ENCODE measurements around the gene ASXL3. TPM values are rescaled to one million over a fixed set of nuclear protein-coding genes. Genes with fewer than 3 reads are reported as not detected.

ASXL3 gene
- total RNA-seq, 1 experiment from 2014 or later, result not detected

GRCh38 chr18:33581856-33582255 is 3.8 kb downstream of the ASXL3 start:
- no peak for DNase-seq (ENCODE audit: low read depth)

DNA sequence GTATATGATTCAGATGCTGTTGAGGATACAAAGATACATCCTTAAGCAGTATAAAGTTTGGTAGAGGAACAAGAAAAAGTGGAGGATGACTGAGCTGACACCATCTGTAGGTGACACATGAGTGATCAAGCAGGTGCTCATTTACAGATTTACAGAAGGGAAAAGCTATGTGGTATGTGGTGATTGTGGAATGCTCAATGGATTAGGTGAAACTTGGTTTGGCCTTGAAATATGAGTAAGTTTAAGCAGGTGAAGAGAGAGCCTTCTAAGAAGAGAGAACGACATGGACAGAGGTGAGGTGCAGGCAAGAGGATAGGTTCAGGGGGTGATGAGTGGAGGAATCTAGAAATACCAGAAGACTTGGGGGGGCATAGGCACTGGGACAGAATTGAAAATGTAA is 5.9 kb downstream of the ASXL3 start:
- DNase-seq (ENCODE audit: low read depth), result no peak

GRCh38 chr18:33584548-33585430 is 6.8 kb downstream of the ASXL3 start:
- DNase-seq (ENCODE audit: low read depth), result no peak

- no peak for DNase-seq (ENCODE audit: low read depth)
These were observed 7.4 kb downstream of the ASXL3 start for GRCh38 chr18:33585431-33585775.

- DNase-seq (ENCODE audit: low read depth), result no peak
These were observed 10.3 kb downstream of the ASXL3 start for GRCh38 chr18:33588361-33588760.

DNA sequence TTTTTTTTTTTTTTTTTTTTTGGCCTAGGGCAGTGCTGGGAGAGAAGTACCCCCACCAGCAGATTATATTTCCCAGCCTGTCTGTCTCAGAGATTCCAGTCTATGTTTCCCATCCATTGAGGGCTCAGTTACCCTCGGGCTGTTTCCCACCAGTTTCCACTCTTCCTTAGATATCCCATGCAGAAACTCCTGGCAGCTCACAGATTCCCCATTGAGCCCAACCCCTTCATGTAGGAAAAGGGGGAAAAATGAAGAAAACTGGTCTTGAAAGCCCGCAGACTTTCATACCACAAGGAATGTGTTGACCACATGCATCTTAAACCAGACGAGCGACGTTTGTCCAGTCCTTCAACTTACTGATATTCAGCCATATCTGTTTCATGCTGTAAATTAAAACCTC is 15.2 kb downstream of the ASXL3 start:
- no peak for DNase-seq (ENCODE audit: low read depth)

GRCh38 chr18:33594799-33595198 is 16.8 kb downstream of the ASXL3 start:
- DNase-seq (ENCODE audit: low read depth), result no peak

- DNase-seq (ENCODE audit: low read depth), result no peak
These were observed 18.3 kb downstream of the ASXL3 start for GRCh38 chr18:33596178-33596854.

DNA sequence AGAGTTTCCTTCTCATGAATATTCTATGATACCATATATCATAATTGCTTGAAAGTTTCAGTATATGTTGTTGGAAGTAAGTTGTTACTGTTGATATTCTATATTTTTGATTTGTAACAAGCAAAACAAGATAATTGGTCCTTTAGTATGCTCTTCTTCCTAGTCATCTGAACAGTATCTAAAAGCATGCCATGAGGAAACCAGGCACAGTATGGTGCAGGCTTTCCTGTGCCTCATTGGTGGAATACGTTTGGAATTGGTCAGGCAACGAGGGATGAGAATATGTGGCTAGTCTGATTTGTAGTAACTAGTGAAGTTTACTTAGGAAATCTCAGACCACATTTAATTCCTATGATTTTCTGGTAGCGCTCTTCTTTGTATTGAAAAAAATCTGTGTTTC is 22.8 kb downstream of the ASXL3 start:
- no peak for DNase-seq (ENCODE audit: low read depth)

- no peak for DNase-seq (ENCODE audit: low read depth)
These were observed 25.4 kb downstream of the ASXL3 start for GRCh38 chr18:33603454-33603853.

DNA sequence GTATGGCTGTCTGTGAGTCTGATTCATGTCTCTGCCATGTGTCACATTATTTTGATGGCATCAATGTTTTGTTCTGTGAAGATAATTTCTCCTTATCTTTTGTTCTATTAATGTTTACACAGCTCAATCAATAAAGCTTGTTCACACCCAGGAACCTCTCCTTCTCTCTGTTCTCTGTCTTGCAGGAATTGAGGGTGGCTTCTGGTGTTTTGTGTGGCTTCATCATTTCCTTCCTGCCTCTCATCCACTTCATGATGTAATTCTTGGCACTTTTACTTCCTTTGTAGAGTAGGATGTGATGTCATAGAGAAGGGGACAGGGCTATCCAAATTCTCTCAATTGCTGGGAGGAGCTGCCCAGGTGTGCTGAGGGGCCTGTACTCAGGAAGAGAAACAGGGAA is 27.2 kb downstream of the ASXL3 start:
- no peak for DNase-seq (ENCODE audit: low read depth)

DNA sequence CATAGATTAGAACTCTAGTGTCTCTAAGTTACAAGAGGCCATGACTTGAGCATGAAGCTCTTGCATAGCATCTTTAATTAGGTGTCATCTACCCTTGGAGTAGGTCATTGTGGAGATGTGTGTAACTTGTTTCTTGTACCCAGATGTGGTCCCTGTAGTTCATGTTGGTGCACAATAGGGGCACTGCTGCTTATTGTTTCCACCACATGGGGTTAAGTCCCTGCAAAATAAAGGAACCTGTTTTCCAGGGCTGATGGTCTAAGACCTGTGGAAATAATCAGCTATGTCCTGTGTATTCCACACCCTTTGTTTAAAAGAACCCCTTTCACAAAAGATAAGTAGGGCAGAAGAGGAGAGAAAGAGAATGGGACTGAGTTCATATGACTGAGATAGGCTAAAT is 28.6 kb downstream of the ASXL3 start:
- DNase-seq (ENCODE audit: low read depth), result no peak

DNA sequence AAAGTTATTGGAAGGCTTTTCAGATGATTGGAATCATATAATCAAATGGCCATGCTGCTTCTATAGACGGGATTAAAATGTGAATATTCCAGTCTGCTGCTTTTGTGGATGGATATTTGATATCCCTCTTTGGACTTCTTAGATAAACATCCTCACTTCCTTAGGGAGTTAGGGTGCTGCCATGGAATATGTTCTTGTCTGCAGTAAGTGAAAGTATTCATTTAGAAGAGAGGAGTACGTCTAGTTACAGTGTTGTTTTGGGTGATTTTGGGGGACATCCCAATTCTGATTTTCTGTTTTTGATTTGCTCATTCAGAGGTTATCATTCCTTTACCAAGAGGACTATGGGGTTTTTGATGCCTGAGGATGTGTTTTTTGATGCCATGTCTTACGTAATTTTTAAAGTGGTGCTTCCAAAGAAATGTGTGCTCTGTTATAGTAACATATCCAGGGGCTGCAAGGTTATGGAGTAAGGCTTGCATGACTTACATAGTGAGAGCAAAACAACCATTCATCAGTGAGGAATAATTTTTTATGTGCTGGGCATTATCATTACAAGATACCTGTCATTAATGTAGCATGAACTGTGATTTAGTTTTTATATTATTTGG is 33.6 kb downstream of the ASXL3 start:
- no peak for DNase-seq (ENCODE audit: low read depth)

DNA sequence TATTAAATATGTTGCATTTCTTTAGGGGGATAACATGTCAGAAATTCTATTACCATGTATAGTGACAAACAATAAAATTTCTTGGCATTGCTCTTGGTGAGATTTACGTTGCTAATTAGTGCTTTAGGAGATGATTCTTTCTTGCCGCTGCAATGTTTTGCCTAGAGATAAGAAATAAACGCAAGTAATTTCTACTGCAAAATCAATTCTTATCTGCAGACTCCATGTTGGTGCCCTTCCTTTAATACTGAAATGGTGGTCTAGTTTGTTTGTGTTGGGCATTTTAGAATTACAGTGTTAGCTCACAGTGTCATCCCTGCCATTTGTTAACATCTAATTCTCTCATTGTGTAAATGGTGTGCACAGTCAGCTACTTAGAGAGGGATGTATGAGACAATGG is 34.6 kb downstream of the ASXL3 start:
- DNase-seq (ENCODE audit: low read depth), result no peak

- no peak for DNase-seq (ENCODE audit: low read depth)
These were observed 38.5 kb downstream of the ASXL3 start for GRCh38 chr18:33616556-33616955.

DNA sequence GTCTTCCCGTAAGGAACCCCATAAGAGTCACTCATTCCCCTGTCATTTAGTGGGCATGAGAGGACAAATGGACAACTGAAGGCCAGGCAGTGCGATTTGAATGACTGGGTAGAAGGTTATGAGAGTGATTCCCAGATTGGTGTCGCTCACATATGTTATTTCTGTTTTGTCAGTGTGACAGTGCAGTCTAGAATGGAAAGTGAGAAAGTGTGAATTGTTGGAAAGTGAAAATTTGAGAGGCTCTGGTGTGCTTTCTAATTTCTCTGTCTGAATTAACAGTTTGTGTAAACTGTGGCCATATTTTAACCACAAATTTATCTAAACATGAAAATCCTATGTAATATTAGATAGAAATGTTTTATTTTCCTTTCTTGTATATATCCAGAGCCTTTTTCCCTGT is 49.1 kb downstream of the ASXL3 start:
- DNase-seq (ENCODE audit: low read depth), result no peak

DNA sequence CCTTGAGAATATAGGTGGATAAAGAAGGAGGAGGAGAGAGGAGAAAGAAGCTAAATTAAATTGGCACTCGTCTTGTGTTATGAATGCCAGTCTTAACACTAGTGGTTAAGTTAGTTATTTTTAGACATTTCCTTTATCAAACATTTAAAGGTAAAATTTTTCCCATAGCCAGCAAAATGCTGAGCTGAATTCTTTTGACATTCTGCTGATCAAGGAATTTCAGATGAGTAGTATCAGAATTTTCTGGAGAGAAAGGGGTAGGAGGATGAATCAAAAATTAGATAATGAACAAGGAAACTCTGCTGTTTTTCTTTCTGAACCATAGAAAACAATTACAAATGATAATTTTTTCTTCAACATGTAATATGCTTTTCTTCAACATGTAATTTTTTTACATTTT is 52.5 kb downstream of the ASXL3 start:
- no peak for DNase-seq (ENCODE audit: low read depth)

DNA sequence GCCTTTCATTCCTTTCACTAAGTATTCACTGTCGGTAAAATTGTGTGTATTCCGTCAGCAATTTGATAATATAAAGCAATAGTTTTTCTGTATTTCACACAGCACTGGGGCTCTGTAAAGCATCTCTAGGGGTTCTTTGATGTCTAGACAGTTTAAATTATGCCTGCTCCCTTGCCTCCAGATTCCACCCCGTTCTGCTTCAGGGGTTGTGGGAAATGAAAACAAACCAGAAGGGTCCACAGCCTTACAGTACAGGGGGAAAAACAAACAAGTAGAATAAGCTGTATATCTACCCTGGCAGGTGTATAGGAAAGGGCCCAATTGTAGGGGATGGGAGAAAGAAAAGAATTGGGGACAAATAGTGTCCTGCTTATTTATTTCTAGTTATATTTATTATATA is 63.1 kb downstream of the ASXL3 start:
- no peak for DNase-seq (ENCODE audit: low read depth)

- DNase-seq (ENCODE audit: low read depth), result no peak
These were observed 66.5 kb downstream of the ASXL3 start for GRCh38 chr18:33644494-33644893.

GRCh38 chr18:33647365-33647764 is 69.3 kb downstream of the ASXL3 start:
- DNase-seq (ENCODE audit: low read depth), result no peak

- DNase-seq (ENCODE audit: low read depth), result no peak
These were observed 74.6 kb downstream of the ASXL3 start for GRCh38 chr18:33652635-33653034.

DNA sequence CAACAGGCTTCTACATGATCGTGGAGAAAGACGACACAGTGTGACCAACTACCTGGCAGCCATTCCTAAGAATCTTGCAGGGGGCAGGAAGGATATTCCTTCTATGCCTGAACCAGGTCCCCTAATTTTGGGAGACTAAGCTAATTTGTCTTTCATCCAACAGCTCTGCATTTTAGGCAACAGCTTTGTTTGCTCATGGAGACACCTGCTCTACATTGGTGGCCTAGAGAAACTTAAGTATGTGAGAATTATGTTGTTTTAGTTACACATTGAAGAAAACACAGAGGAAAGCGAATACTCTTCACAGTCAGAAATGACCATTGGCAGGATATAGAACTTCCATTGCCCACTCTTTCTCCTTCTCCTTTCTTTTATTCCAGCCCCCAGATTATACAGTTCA is 75.2 kb downstream of the ASXL3 start:
- no peak for DNase-seq (ENCODE audit: low read depth)

DNA sequence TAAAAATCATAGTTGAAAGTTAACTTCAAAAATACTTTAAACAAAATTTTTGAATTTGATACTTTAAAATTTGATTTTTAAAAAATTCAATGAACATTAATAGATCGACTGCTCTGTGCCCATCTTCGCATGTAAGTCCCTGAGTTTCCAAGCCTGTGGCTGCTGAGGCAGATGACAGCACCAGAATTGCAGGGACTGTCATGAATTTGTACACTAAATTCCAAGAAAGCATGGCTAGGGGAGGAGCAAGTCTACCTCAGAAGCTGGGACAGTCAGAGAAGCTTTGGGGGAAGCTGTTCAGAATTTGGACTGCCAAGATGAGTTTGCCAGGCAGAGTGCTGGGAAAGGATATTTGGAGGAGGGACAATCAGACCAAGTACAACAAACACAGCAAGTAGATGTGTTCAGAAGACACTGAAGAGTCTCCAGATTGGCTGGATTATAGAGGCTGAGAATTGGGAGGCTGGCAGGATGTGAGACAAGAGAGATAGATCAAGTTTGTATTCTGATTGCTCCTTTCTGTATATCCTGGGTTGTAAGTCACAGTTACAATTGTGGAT is 79.0 kb downstream of the ASXL3 start:
- DNase-seq (ENCODE audit: low read depth), result no peak
